ENCODE data around the gene RNF19B.

DNA sequence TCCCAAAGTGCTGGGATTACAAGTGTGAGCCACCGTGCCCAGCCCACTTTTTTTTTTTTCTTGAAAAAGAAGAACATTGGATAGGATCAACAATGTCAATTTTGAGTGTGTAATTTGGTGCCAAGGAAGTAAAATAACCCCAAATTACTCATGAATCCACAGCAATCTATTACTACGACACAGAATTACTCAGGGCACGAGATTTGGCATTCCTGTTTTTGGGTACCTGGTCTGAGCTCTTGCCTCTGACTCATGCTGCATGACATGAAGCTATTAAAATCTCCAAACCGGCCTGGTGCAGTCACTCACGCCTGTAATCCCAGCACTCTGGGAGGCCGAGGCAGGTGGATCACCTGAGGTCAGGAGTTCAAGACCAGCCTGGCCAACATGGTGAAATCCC, 10.4 kb downstream of the RNF19B start:
- TF ChIP-seq RAD21 (IDR thresholded peaks at IDR 0.05; ENCODE audit: insufficient read depth, low read depth, low read length) (no peak), ZNF384 (IDR thresholded peaks at IDR 0.05; ENCODE audit: borderline replicate concordance, low read depth, low read length) (no peak), TAF1 (IDR thresholded peaks at IDR 0.05; ENCODE audit: borderline replicate concordance, low read depth, low read length) (no peak), TCF12 (IDR thresholded peaks at IDR 0.05; ENCODE audit: low read depth, low read length) (no peak), NFXL1 (IDR thresholded peaks at IDR 0.05; ENCODE audit: borderline replicate concordance) (no peak), MEF2A (IDR thresholded peaks at IDR 0.05; ENCODE audit: insufficient read depth, low read depth, low read length) (no peak)
- TF ChIP-seq, protein P1, sequence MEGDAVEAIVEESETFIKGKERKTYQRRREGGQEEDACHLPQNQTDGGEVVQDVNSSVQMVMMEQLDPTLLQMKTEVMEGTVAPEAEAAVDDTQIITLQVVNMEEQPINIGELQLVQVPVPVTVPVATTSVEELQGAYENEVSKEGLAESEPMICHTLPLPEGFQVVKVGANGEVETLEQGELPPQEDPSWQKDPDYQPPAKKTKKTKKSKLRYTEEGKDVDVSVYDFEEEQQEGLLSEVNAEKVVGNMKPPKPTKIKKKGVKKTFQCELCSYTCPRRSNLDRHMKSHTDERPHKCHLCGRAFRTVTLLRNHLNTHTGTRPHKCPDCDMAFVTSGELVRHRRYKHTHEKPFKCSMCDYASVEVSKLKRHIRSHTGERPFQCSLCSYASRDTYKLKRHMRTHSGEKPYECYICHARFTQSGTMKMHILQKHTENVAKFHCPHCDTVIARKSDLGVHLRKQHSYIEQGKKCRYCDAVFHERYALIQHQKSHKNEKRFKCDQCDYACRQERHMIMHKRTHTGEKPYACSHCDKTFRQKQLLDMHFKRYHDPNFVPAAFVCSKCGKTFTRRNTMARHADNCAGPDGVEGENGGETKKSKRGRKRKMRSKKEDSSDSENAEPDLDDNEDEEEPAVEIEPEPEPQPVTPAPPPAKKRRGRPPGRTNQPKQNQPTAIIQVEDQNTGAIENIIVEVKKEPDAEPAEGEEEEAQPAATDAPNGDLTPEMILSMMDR (IDR thresholded peaks at IDR 0.05 in 2 of 3, conservative IDR thresholded peaks at IDR 0.05 in 1 of 3; ENCODE audit: control insufficient read depth in 2 of 3, extremely low read depth in 1 of 3, insufficient read depth in 1 of 3, low read depth in 3 of 3, low read length in 3 of 3): no peak
